ENCODE results near the gene C10orf143. TPM values are rescaled to one million over a fixed set of nuclear protein-coding genes. Genes with fewer than 3 reads are reported as not detected.

C10orf143 gene
- total RNA-seq, 1 donor from 2014 or later: 3.7 TPM

GRCh38 chr10:130073912-130074311, 36.7 kb downstream of the C10orf143 start:
- H3K9me3 ChIP-seq: no peaks in the 10 kb centered on the region
- no peaks in the 10 kb centered on the region for H3K27me3 ChIP-seq (ENCODE audit: low read depth)
- ATAC-seq: no peak
- TF ChIP-seq CTCF (IDR thresholded peaks at IDR 0.05): no peak
- no peak overlapping the region for H3K4me3 ChIP-seq
- no peaks in the 10 kb centered on the region for H3K36me3 ChIP-seq
- no peak for DNase-seq
- intact Hi-C loops (cut with DNase I): no loop called here
- no peaks in the 10 kb centered on the region for H3K4me1 ChIP-seq
- H3K27ac ChIP-seq: no peak overlapping the region

DNA sequence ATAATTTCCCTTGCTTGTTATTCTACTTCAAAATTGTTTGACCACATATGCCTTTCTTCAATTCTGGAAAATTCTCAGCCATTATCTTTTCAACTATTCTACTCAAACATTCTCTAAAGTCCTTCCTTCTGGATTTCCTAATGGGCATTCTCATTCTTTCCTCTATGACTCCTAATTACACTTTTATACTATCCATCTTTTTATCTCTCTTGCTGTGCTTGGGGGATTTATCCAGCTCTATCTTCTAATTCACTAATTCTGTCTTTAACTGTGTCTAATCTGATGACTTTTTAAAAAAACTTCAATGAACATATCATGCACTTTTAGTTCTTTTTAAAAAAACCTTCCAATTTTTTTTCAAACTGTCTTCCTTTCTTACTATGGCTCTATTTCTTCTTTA, 38.4 kb downstream of the C10orf143 start:
- Histone ChIP-seq H3K9me3 (no peaks in the 10 kb centered on the region), H3K4me3 (no peak overlapping the region), H3K36me3 (no peaks in the 10 kb centered on the region), H3K27ac (no peak overlapping the region), H3K27me3 (ENCODE audit: low read depth) (no peaks in the 10 kb centered on the region), H3K4me1 (no peaks in the 10 kb centered on the region)
- ATAC-seq: no peak
- no peak for TF ChIP-seq CTCF (IDR thresholded peaks at IDR 0.05)
- intact Hi-C loops (cut with DNase I): no loop called here
- DNase-seq: no peak

- intact Hi-C loops (cut with DNase I): no loop called here
- Histone ChIP-seq H3K9me3 (no peaks in the 10 kb centered on the region), H3K27ac (no peak overlapping the region), H3K27me3 (ENCODE audit: low read depth) (no peaks in the 10 kb centered on the region), H3K4me3 (no peak overlapping the region), H3K4me1 (no peaks in the 10 kb centered on the region), H3K36me3 (no peaks in the 10 kb centered on the region)
- DNase-seq (no peak), ATAC-seq (no peak)
- no peak for TF ChIP-seq CTCF (IDR thresholded peaks at IDR 0.05)
Observed at GRCh38 chr10:130067893-130068292, 42.7 kb downstream of the C10orf143 start.

DNA sequence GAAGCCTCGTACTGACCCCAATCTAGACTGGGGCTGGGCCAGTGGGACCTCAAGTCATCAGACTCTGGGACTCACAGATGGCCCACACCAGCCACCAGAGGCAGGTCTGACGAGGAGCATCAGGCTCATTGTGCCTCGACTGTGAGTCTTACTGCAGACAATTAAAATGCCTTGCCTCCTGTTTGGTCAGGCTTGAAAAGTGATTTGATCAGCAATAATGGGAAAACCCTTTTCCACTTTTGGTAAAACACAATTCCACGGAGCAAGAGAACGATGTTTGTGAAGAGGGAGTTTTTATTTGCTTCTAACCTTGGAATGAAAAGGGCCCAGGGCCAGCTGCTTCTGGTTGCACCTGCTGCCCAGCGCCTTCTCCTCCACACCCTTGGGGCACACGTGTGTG, 43.9 kb downstream of the C10orf143 start:
- intact Hi-C loops (cut with DNase I): no loop called here
- ATAC-seq: no peak

GRCh38 chr10:130065251-130065650, 45.4 kb downstream of the C10orf143 start:
- Histone ChIP-seq H3K27ac (no peak overlapping the region), H3K9me3 (no peaks in the 10 kb centered on the region), H3K36me3 (no peaks in the 10 kb centered on the region), H3K4me1 (no peaks in the 10 kb centered on the region), H3K4me3 (no peak overlapping the region), H3K27me3 (ENCODE audit: low read depth) (no peaks in the 10 kb centered on the region)
- DNase-seq (no peak), ATAC-seq (no peak)
- no peak for TF ChIP-seq CTCF (IDR thresholded peaks at IDR 0.05)
- intact Hi-C loops (cut with DNase I): no loop called here

More for the DNA sequence above, 43.9 kb downstream of the C10orf143 start:
- H3K27ac ChIP-seq: no peak overlapping the region
- DNase-seq: no peak
- H3K9me3 ChIP-seq: no peaks in the 10 kb centered on the region
- H3K4me1 ChIP-seq: no peaks in the 10 kb centered on the region
- no peak for TF ChIP-seq CTCF (IDR thresholded peaks at IDR 0.05)
- H3K4me3 ChIP-seq: no peak overlapping the region
- no peaks in the 10 kb centered on the region for H3K27me3 ChIP-seq (ENCODE audit: low read depth)
- no peaks in the 10 kb centered on the region for H3K36me3 ChIP-seq

- Histone ChIP-seq H3K4me1 (no peaks in the 10 kb centered on the region), H3K9me3 (no peaks in the 10 kb centered on the region), H3K4me3 (no peak overlapping the region), H3K36me3 (no peaks in the 10 kb centered on the region), H3K27ac (no peak overlapping the region), H3K27me3 (ENCODE audit: low read depth) (no peaks in the 10 kb centered on the region)
- intact Hi-C loops (cut with DNase I): no loop called here
- DNase-seq (no peak), ATAC-seq (no peak)
- no peak for TF ChIP-seq CTCF (IDR thresholded peaks at IDR 0.05)
Observed at GRCh38 chr10:130064783-130065182, 45.8 kb downstream of the C10orf143 start.
